HepG2 (cell line): ENCODE data around the gene RNF149. TPM values are rescaled to one million over a fixed set of nuclear protein-coding genes. Genes with fewer than 3 reads are reported as not detected.
A peak's percentile ranks its signal among the peaks of the same experiment; 100 is the strongest.

ENCODE experiments used
- BATF2 ChIP-seq: sonication (generic); formaldehyde crosslinking; IDR thresholded peaks from 2 replicates; pipeline ENCODE4 v1.8.0; 2022; ENCODE audit warnings: mild to moderate bottlenecking, missing genetic modification reagents, moderate library complexity
- EED ChIP-seq: sonication (generic); formaldehyde crosslinking; IDR thresholded peaks from 2 replicates; pipeline ENCODE4 v1.5.0; 2020; ENCODE audit warnings: mild to moderate bottlenecking, missing genetic modification reagents
- HMG20B ChIP-seq: conservative IDR thresholded peaks from 2 replicates; pipeline ENCODE4 v1.6.1; 2016; ENCODE audit warnings: missing genetic modification reagents, missing compliant biosample characterization
- HMGA1 ChIP-seq: sonication (generic); formaldehyde crosslinking; conservative IDR thresholded peaks from 2 replicates; pipeline ENCODE4 v1.4.0; 2020; ENCODE audit warnings: missing genetic modification reagents
- HNF4G ChIP-seq, 2 experiments: sonication (generic) in 1 of 2; formaldehyde crosslinking in 1 of 2; IDR thresholded peaks; 2 replicates each; pipeline versions ENCODE4 v1.4.0 to v1.6.1; 2011 to 2020; ENCODE audit warnings: borderline replicate concordance in 2 of 2, low read depth in 2 of 2, mild to moderate bottlenecking in 2 of 2, low read length in 1 of 2, missing genetic modification reagents in 1 of 2, moderate library complexity in 1 of 2
- IRF9 ChIP-seq: sonication (generic); formaldehyde crosslinking; IDR thresholded peaks from 2 replicates; pipeline ENCODE4 v1.8.0; 2022; ENCODE audit warnings: missing genetic modification reagents, mild to moderate bottlenecking, borderline replicate concordance
- LBX2 ChIP-seq: sonication (generic); formaldehyde crosslinking; IDR thresholded peaks from 2 replicates; pipeline ENCODE4 v1.5.0; 2020; ENCODE audit warnings: missing genetic modification reagents, mild to moderate bottlenecking, borderline replicate concordance
- PAF1 ChIP-seq: IDR thresholded peaks from 2 replicates; pipeline ENCODE4 v1.6.1; 2016; ENCODE audit warnings: missing genetic modification reagents, missing compliant biosample characterization
- THAP9 ChIP-seq: sonication (generic); formaldehyde crosslinking; IDR thresholded peaks from 2 replicates; pipeline ENCODE4; 2020; ENCODE audit warnings: missing genetic modification reagents, mild to moderate bottlenecking, borderline replicate concordance
- TOE1 ChIP-seq: sonication (generic); formaldehyde crosslinking; IDR thresholded peaks from 2 replicates; pipeline ENCODE4 v1.4.0; 2020; ENCODE audit warnings: mild to moderate bottlenecking, missing genetic modification reagents
- TSC22D2 ChIP-seq: sonication (generic); formaldehyde crosslinking; IDR thresholded peaks from 2 replicates; pipeline ENCODE4 v1.5.1; 2020; ENCODE audit warnings: missing genetic modification reagents, mild to moderate bottlenecking, borderline replicate concordance
- ZKSCAN5 ChIP-seq: sonication (generic); formaldehyde crosslinking; IDR thresholded peaks from 2 replicates; pipeline ENCODE4 v1.5.1; 2020; ENCODE audit warnings: mild to moderate bottlenecking, missing genetic modification reagents
- ZNF124 ChIP-seq: sonication (generic); formaldehyde crosslinking; IDR thresholded peaks from 2 replicates; pipeline ENCODE4 v1.4.0; 2020; ENCODE audit warnings: missing genetic modification reagents
- ZNF180 ChIP-seq: sonication (generic); formaldehyde crosslinking; IDR thresholded peaks from 2 replicates; pipeline ENCODE4 v1.4.0; 2020; ENCODE audit warnings: low read depth, missing genetic modification reagents, borderline replicate concordance
- ZNF260 ChIP-seq: sonication (generic); formaldehyde crosslinking; IDR thresholded peaks from 2 replicates; pipeline ENCODE4 v1.4.0; 2020; ENCODE audit warnings: missing genetic modification reagents, low read depth, mild to moderate bottlenecking, borderline replicate concordance
- ZNF280B ChIP-seq: sonication (generic); formaldehyde crosslinking; IDR thresholded peaks from 2 replicates; pipeline ENCODE4 v1.5.0; 2020; ENCODE audit warnings: missing genetic modification reagents, mild to moderate bottlenecking, borderline replicate concordance
- ZNF501 ChIP-seq: sonication (generic); formaldehyde crosslinking; IDR thresholded peaks from 2 replicates; pipeline ENCODE4 v1.5.1; 2020; ENCODE audit warnings: mild to moderate bottlenecking, moderate library complexity, missing genetic modification reagents
- ZNF562 ChIP-seq: sonication (generic); formaldehyde crosslinking; IDR thresholded peaks from 2 replicates; pipeline ENCODE4 v1.8.0; 2022; ENCODE audit warnings: missing genetic modification reagents, borderline replicate concordance
- ZNF572 ChIP-seq: sonication (generic); formaldehyde crosslinking; IDR thresholded peaks from 2 replicates; pipeline ENCODE4 v1.5.1; 2020; ENCODE audit warnings: mild to moderate bottlenecking, missing genetic modification reagents
- polyA plus RNA-seq, 8 experiments: library from polyadenylated mRNA; depleted of rRNA in 3 of 8; stranded (reverse) in 7 of 8; unstranded in 1 of 8; fragments of >200 nt; fragmentation: Illumina TruSeq in 4 of 8; extraction: Trizol in 4 of 8; gene quantifications; 2 replicates each; pipeline versions ENCODE4 v1.2.1 to v1.2.3, GENCODE V29; 2011 to 2016; ENCODE audit warnings: low read depth in 4 of 8, missing spikeins in 1 of 8, mixed read lengths in 1 of 8; ENCODE audit not compliant: insufficient read depth in 1 of 8
- total RNA-seq, 5 experiments: library from RNA; depleted of rRNA; stranded (reverse); fragments of >200 nt; fragmentation: Illumina TruSeq; extraction: Trizol; gene quantifications; 2 replicates each; pipeline ENCODE4 v1.2.3, GENCODE V29; 2016; ENCODE audit warnings: low read depth in 1 of 5
- TF ChIP-seq, protein P1 (sequence below): IDR thresholded peaks from 2 replicates; pipeline ENCODE4 v1.6.1; 2012; ENCODE audit warnings: low read depth, low read length, improper control_type of control experiment

The RNF149 gene
- total and polyA plus RNA-seq, 2 of the 13 experiments (the other 11 are each of a cell fraction or from before 2014, with no cell fraction given) = 87.6 to 109 TPM

- TF ChIP-seq HMGA1 (no peak), HNF4G (IDR thresholded peaks at IDR 0.05; ENCODE audit: borderline replicate concordance, low read depth, low read length) (no peak), HNF4G (CRISPR knock-in tag; IDR thresholded peaks at IDR 0.05; ENCODE audit: borderline replicate concordance, low read depth) (no peak), ZNF180 (CRISPR knock-in tag) (no peak), ZNF260 (CRISPR knock-in tag) (no peak), ZNF562 (CRISPR knock-in tag) (no peak), ZNF124 (peak; percentile 100), THAP9 (no peak), ZNF572 (CRISPR knock-in tag) (no peak), TSC22D2 (CRISPR knock-in tag) (no peak), ZKSCAN5 (no peak), PAF1 (CRISPR knock-in tag) (no peak), ZNF280B (CRISPR knock-in tag) (no peak), BATF2 (CRISPR knock-in tag) (no peak), HMG20B (no peak), TOE1 (CRISPR knock-in tag) (0 out of 2 replicates have a peak, but pooled peaks have one; percentile 24), EED (CRISPR knock-in tag) (no peak), LBX2 (CRISPR knock-in tag) (no peak), IRF9 (CRISPR knock-in tag) (no peak), ZNF501 (CRISPR knock-in tag) (peak; percentile 49)
- TF ChIP-seq, protein P1, sequence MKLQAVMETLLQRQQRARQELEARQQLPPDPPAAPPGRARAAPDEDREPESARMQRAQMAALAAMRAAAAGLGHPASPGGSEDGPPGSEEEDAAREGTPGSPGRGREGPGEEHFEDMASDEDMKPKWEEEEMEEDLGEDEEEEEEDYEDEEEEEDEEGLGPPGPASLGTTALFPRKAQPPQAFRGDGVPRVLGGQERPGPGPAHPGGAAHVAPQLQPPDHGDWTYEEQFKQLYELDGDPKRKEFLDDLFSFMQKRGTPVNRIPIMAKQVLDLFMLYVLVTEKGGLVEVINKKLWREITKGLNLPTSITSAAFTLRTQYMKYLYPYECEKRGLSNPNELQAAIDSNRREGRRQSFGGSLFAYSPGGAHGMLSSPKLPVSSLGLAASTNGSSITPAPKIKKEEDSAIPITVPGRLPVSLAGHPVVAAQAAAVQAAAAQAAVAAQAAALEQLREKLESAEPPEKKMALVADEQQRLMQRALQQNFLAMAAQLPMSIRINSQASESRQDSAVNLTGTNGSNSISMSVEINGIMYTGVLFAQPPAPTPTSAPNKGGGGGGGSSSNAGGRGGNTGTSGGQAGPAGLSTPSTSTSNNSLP = no peak
Measured at GRCh38 chr2:101234169-101234938, 74.1 kb downstream of the RNF149 start (continued).
